Kidney capillary endothelial cell (primary cell): ENCODE results near the gene AP1B1.
"Not testable (repeated sequence)": the region's sequence is repeated elsewhere in the genome, so short reads cannot be mapped to it uniquely, and the experiment has no call there.

ENCODE experiments used
- DNase-seq: peaks from one replicate; pipeline ENCODE4 v3.0.0-alpha.2; 2018; ENCODE audit warnings: low spot score

Gene AP1B1

DNA sequence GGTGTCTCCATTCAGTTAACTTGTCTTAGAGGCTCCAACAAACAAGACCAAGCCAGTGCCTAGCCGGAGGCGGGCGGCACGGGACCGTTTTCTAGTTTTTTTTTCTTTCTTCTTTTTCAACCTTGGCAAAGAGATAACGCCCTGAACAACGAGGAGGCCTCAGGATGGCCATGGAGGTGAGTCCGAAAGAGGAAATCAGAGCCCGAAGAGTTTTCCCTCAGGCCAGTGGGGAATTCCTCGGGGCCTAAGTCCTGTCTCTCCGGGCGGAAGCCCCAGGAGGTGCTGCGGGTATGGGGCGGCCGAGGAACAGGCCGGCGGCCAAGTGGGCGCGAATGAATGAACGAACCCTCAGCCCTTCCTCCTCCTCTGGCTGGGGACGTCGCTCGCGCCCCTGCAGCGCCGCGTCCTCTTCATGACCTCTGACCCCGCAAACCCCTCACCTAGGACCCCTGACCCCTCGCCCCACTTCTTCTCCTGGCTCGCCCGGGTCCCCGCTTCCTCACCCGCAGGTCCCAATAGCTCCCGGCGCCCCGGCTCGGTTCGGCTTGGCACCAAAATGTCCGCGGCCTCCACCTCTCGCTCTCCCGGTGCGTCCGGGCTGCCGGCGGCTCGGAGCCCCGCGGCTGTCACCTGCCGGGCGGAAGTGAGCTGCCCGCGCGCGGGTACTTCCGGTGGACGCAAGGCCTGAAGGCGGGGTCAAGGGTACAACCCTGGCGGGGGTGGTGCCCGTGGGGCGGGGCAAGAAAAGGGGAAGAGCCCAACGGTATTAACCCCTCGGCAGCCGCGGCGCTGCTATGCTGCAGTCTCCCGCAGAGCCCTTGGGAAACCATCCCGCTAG is at the start of gene AP1B1:
AP1B1 (minus strand) TSS at position 650 of the 838 bp plus-strand sequence. CDS start 21,327 bp downstream, outside the sequence.
- peak; percentile 88 for DNase-seq

DNA sequence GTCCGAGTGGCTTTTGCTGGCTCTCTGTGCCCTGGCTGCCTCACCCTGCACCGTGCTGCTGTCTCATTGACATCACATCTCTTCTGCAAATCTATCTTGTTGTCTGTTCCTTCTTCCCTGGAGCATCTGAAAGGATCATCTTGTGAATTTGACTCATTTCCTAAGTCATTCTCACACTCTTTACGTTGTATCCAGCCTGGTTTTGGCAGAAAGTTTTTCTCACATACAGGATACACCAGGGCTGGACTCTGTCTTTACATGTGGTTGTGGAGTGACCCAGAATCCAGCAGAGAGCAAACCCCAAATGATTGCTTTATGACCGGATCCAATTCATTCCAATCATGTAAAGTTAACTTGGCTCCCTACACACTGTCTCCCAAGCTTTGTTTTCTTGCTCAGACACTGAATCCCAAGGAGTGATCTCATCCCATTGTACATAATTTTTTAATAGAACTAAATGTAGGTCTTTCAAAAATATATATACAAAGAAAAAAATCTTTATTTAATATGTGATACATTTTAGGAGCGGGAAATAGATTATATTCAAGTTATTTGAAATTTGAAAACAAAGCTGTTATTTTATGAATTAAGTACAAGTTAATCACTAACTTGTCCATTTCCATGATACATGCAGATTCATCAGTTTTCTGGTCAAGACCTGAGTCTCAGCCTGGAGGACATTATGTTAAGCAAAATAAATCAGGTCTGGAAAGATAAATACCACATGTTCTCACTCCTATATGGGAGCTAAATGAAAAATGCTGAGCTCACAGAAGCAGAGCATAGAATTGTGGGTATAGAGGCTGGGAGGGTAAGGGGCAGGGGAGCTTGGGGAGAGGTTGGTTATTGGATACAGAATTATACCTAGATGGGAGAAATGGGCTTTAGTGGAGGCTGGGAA is 47.1 kb upstream of the AP1B1 start:
- DNase-seq, result no peak

DNA sequence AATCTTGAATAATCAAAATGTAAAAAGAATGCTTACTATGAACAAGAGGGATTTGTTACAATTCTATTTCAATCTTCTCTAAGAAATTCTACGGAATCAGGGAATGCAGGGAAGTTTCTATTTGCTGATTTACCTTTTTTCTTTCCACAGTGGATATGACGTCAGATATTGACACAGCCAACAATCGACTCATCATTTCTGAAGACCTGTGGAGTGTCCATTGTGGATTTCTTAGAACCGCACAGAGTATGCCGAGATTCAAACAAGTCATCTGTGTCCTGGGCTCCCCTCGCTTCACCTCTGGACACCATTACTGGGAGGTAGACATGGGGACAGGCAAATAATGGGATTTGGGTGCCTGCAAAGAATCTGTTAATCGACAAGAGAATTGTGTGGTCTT is 45.9 kb upstream of the AP1B1 start:
- no peak for DNase-seq

DNA sequence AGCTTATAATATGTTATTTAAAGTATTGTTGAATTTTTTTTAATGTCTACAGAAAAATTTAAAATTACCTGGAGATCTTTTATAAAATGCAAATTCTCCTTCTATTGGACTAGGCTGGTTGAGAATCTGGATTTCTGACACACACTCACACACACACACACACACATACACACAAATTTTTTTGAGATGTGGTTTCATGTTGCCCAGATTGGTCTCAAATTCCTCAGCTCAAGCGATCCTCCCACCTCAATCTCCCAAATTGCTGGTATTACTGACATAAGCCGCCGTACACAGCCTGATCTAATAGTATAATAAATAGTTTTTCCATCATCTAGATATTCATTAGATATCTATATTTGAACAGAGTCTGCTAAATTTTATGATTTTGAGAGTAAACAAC is 45.5 kb upstream of the AP1B1 start:
- DNase-seq, result no peak

DNA sequence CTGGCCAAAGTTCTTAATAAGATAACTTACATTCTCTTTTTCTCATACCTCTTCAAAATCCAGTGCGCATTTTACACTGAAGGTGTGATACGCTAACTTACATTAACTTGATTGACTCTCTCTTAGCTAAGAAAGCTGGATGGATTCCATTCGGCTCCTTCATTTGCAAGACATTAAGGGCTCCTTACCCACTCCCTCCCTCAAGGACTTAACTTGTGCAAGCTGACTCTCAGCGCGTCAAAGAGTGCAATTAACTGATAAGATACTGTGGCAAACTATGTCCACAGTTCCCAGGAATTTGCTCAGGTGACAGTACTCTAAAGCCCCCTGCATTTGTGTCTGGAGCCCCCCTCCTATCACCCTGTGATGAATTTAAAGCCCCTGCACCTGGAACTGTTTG is 43.6 kb upstream of the AP1B1 start:
- DNase-seq, result no peak

DNA sequence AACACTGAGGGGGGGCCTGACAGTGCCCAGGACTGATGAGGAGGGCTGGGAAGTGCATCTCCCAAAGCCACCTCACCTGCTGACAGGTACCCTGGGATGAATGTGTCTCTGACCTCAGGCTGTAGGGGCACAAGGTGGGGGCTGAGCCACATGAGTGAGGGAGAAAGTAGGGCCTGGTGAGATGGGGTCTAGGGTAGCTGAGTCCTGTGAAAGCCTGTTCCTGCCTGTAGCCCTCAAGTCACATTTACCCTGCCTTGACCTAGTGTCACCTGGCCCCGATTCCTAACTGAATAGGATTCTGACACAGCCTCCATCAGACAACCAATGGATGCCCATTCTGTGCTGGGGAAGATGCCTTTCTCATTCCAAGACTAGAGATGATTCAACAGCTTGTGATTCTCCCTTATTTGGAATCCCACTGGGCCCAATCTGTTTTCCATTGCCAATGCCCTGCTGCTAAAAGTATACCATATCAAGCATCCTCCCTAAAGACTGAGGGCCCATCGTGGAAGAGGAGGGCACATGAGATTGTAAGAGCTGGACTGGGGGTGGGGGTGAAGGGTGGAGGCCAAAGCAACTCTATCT is 38.9 kb upstream of the AP1B1 start:
- DNase-seq, result no peak

DNA sequence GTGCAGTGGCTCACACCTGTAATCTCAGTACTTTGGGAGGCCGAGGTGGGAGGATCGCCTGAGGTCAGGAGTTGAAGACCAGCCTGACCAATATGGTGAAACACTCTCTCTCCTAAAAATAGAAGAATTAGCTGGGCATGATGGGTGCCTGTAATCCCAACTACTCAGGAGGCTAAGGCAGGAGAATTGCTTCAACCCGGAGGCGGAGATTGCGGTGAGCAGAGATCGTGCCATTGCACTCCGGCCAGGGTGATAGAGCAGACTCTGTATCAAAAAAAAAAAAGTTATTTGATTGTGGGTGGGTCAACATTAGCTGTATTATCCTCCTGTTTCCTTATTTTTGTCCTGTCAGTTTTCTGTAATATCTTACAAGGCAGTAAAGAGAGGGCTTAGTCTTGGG is 38.1 kb upstream of the AP1B1 start:
- DNase-seq, result no peak

DNA sequence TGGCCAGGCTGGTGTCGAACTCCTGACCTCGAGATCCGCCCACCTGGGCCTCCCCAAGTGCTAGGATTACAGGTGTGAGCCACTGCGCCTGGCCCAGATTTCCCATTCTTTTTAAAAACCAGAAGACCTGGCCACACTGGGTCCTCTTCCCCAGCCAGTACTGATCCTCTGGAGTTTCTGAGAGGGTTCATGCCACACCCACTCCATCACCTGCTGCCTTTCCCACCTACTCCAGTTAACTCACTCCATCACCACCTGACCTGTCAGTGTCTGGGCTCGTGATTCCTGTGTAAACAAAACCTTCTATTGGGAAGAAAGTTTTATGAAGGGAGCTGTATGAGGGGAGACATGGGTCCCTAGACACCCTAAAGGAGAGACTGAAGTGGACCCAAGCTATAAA is 30.3 kb upstream of the AP1B1 start:
- not testable (repeated sequence) for DNase-seq

DNA sequence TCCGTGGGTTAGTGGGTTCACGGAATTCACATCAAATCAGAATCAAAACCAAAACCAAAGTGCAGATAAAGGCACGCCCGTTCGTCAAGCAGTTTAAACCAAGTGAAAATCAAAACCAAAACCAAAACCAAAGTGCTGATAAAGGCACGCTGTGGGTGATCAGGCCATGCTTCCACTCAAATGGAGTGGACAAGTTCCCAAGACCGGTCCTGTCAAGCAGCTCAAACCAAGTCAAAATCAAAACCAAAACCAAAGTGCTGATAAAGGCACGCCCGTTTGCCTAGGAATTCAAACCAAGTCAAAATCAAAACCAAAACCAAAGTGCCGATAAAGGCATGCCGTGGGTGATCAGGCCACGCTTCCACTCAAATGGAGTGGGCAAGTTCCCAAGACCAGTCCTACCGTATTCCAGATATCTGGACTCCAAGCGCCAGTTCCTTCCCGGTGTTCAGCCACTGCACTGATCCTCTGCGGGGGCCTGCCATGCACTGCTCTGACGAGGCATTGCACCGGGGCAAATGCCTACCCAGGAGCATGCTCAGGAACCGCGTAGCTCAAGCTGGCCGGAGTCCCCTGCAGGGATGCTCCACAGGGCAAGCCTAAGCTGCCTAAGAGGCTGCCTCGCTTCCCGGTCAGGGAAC is 26.7 kb upstream of the AP1B1 start:
- DNase-seq, result not testable (repeated sequence)

DNA sequence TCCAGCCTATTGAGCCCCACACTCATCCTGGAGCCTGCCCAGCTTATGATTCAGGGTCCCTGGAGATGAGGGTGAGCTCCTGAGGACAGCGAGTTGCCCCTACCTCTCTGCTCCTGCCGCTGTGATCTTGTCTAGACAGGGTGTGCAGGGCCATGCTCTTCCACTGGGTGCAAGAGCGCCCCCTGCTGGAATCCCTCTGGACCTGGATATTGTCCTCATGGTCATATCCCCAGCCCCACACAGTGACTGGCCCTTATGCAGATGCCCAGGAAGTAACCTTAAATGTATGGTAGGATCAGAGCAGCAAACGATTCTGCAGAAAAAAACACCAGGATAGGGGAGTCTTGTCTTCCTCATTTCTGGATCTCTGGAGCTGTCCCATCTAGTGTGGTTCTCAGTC is 24.4 kb upstream of the AP1B1 start:
- not testable (repeated sequence) for DNase-seq

DNA sequence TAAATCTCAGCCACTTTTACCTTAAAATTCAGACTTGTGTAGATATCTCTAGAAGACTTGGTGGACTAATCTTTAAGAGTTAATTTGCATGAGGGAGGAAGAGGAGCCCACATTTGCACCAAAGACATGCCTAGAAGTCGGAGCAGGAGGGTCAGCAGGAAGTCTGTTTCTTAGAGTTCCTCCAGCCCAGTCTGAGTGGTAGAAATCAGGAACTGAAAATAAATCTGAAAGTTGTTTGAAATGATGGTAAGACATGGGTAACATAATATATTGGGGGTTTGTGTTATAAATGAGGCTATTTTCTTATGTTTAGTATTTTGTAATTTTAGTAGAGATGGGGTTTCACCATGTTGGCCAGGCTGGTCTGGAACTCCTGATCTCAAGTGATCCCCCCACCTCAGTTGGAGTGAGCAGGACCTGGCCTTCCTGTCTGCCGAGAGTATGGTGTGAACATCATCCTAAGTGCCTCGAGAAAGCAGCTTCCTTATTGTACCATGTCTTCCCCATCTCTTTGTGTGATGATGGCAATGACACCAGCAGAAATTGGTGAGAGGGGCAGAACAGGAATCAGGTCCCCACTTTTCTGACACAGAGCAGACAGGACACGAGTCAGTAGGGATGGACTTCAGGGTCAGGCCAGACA is 23.3 kb upstream of the AP1B1 start:
- DNase-seq, result not testable (repeated sequence)

DNA sequence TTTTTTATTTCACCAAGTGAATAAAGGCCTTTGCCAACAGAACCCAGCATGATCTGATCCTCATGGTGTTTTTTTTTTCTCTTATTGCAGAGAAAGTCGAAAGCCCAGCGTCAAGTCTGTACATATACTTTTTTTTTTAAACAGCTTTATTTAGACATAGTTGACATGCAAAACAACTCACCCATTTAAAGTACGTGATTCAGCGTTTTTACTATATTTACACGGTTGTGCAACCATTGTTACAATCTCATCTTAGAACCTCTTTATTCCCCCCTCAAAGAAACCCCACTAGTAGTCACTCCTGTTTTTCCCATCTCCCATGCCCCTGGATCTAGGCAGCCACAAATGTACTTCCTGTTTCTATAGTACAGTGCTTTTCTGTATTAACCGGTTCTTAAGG is 20.6 kb upstream of the AP1B1 start:
- DNase-seq, result no peak

DNA sequence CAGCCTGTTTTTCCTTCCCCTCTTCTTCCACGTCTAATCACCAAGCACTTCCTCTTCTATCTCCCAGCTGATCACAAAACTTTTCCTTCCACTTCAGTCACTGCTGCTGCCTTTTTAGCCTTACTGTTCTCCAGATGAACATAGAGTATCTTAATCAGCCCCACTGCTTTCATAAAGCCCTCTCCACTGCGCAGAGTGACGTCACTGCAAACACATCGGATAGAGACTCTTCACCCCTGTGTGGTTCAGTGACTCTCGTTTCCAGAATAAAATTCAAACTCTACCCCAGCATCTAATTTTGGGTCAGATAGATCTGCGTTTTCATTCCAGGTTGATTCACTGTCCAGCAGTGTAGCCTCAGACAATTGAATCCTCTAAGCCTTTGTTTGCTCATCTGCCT is 13.2 kb upstream of the AP1B1 start:
- not testable (repeated sequence) for DNase-seq

DNA sequence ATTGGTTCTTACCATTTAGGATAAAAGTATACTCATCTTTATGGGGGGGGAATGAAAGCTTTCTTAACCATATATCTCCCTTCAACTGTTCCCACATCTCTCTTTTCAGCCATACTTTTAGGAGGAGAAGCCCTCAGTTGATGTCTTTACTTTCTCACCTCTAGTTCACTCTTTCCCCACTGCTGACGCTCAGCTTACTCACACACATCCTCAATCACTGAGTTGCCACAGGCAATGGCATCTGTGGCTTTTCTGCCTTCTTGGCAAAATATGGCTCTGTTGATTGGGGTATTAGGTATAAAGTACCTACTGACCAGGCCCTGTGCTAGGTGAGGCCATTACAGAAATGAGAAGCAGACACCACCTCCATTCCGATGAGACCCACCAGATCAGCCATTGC is 12.2 kb upstream of the AP1B1 start:
- no peak for DNase-seq

DNA sequence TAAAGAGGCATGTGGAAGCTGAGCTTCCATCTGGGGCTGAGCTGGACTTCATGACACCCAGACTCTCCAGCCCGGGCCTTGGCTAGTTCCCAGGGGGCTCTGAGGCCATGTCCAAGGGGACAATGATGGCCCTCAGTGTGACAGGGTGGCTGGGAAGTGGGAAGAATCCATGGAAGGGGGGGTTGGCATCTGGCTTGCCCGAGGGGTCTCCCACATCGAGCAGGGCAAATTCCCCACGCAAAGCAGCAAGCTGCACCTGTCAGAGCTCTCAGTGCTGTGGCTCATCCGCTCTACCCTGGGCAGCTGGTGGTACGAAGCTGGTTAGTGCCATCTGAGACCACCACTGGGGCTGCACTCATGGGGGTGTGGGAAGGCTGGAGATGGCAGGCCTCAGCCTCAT is 9.4 kb upstream of the AP1B1 start:
- DNase-seq, result no peak

DNA sequence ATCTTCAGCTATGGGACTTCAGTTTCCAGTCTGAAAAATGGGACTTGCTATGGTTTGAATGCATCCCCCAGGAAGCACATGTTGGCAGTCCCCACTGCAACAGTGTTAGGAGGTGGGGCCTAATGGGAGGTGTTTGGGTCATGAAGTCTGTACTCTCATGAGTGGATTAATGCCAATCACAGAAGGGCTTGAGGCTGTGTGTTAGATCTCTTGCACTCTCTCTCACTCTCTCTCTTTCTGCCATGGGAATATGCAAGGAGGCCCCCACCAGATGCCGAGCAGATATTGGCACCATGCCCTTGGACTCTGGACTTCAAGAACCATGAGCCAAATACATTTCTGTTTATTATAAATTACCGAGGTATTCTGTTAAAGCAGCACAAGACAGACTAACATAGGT is 7.8 kb upstream of the AP1B1 start:
- DNase-seq, result no peak

DNA sequence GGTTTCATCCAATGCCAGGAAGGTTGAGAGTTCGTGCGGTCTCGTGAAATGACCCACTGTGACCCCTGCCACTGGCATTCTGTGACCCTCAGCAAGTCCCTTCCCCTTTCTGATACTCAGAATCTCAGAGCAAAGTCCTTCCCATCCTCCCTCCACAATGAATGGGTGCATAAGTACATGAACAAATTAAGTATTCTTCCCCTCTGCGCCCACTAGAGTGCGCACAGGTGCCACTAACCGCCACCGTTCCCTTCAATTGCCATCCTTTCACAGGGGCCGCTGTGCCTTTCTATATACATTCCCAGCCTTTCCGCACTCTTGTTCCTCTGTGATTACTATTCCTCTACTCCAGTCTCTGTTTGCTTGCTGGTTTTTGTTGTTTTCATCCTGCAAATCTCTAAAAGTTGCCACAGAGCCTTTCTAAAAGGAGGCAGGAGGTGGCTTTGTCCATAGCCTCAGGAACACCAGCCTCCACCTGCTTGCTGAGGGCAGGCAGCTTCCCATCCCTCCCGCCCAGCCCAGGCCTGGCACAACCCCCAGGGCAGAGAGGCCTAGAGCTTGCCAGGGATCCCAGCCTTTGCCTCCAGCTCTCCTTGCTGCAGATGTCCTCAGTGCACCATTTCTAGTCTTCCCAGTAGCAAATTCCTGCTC is 6.7 kb upstream of the AP1B1 start:
- DNase-seq, result peak; percentile 65

DNA sequence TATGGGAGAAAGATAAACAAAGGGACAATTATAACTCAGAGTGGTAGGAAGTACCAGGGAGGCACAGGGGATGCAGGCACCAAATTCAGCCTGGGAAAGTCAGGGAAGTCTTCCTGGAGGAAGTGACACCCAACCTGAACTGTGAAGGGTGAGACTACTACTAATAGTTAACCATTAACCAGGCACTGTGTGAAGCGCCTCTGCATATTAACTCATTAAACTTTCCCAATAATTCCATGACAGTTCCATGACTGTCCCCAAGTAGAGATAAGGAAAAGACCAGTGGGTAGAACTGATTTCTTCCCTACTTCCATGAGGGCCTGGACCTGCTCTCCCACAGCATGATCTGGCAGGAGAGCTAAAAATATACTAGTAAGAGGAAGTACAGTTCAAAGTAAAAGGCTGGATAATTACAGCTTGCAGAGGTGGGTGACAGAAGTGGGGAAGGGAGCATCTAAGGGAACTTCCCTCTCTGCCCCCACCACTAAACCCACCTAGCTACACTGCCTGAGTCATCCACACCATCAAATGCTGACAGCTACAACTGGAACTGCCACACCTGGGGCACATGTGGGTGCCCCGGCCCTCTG is 4.7 kb upstream of the AP1B1 start:
- no peak for DNase-seq

DNA sequence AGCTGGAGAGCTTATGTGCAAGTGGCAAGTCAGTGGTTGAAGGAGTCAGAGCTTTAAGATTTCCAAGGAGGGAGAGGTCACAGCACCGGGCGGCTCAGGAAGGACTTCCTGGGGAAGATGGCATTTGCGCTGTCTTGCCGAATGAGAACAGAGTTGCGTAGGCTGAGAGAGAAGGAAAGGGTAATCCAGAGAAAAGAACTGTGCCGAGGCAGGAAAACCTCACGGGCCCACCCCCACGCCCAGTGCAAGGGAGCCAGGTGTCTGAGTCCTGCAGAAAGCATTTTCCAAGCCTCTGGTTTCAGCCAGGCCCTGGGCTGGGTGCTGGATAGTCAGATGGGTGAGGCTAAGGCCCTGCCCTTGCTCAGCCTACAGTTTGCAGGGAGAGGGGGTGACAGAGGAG is 3.2 kb upstream of the AP1B1 start:
- DNase-seq, result no peak

DNA sequence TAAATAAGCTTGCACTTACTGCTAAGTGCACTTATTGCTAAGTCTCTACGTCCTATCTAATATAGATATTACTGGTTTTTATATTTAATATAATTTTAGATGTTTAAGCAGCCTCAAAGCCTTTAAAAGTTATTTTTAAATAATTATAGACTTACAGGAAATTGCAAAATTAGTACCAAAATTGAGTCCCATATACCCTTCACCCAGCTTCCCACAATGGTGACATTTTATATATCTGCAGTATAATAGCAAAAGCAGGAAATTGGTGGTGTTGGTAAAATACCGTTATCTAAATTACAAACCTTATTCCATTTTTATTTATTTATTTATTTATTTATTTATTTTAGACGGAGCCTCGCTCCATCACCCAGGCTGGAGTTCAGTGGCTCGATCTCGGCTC is 1.9 kb upstream of the AP1B1 start:
- no peak for DNase-seq

DNA sequence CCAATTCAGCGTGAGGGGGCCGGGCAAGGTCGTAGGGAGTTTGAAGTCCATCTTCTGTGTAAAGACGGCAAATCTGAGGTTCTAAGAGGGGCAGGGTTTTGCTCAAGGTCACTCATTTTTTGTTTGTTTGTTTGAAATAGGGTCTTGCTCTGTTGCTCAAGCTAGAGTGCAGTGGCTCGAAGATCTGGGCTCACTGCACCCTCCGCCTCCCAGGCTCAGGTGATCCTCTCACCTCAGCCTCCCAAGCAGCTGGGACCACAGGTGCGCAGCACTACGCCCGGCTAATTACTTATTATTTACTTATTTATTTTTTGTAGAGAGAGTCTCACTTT is 355 bp upstream of the AP1B1 start:
- DNase-seq, result no peak
